HG03060 (cell line): ENCODE data around the gene CDK7.
"Not testable (repeated sequence)": the region's sequence is repeated elsewhere in the genome, so short reads cannot be mapped to it uniquely, and the experiment has no call there.

Source experiments
- ATAC-seq: cut with Tn5 transposase; IDR thresholded peaks from one replicate; pipeline ENCODE4 v1.9.1; 2021; ENCODE audit warnings: low read depth, moderate number of reproducible peaks; ENCODE audit not compliant: unreplicated experiment

Gene CDK7

DNA sequence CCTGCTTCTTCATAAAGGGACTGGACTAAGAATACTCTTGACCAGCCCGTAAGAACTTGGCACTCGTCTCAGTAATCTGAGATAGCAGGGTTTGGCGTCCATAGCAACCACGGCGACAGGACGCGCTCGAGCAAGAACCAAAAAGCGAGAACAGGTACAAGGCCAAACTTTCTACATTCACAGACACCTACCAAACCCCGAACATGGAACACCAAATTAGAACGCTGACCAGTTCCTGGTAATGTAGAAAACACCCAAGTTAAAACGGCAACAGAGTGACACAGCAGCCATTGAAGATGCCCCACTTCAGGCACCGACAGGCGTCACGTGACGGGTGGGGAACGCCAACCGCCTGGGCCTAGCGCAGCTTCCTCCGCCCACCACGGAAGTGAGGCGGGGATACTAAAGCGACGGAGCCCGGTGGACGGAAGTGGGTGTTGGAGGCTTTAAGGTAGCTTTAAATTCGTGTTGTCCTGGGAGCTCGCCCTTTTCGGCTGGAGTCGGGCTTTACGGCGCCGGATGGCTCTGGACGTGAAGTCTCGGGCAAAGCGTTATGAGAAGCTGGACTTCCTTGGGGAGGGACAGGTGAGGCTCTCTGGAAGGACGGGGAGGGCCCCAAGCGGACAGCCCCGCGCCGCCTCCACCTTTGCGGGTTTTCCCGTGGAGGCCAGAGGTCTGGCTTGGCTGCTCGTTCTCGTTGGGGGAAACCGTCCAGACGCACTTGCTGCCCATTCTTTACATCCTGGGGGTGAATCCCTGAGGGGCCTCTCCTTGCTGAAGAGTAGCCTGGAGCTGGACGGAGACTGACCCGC lies at the start of gene CDK7:
TSS of gene CDK7 (plus strand) at position 430 of the 812 bp plus-strand sequence. CDS start at position 520, 90 bp downstream.
- peak; percentile 89 for ATAC-seq

GRCh38 chr5:69187342-69187741 lies 47.3 kb upstream of the CDK7 start:
- ATAC-seq: no peak

DNA sequence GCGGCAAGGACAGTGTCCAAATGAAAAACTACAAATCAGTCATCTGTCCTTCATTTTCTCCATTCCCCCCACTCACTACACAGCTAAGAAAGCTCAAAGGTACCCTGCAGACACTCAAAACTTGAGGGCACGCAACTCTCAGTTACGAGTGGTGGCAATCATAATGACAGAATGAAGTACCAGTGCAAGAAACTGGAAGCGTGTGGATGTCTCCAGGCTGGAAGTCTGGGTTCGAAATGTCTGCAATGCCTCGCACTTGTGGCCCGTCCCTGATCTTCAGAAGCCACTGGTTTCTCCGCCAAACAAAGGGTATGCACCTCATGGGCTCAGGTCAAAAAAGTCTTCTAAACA lies 45.9 kb upstream of the CDK7 start:
- no peak for ATAC-seq

DNA sequence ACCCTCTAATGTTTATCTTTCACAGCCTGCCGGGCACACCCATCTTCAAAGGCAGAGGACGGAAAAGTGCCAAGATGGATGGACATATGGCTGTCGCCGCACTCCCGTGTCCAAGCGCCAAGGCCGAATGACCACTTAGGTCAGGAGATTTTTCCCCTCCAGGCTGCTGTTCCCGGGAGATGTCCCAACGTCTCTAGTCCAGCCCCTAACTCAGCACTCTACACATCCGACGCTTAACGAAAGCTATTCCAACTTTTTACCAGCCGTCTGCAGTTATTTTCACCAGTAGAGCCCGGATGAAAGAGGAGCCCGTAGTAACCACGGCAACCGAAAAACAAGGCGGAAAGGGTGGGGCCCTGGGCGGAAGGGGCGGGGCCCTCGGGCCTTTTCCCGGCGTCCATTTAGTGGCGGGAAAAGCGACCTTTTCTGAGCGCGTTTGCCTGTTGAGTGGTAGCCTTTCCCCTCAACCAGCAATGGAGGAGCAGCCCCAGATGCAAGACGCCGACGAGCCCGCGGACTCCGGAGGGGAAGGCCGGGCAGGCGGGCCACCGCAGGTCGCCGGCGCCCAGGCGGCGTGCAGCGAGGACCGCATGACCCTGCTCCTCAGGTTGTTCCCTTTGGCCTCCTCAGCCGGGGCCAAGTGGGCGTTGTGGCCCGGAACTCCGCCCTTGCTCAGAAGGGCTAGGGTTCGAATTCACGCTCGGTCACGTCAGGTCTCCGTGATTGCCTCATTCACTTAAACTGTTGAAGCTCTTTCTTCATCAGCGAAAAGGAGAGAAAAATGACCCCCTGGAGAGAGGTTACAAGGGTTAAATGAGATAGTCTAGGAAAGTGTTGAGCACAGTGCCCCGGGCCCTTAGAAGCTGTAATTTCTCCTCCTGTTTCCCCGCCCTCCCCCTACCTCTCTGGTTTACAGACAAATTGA lies 45.3 kb upstream of the CDK7 start, which contains the start of gene CENPH:
TSS of gene CENPH (plus strand) at position 422 of the 925 bp plus-strand sequence. CDS start at position 474, 52 bp downstream.
- peak; percentile 62 for ATAC-seq

DNA sequence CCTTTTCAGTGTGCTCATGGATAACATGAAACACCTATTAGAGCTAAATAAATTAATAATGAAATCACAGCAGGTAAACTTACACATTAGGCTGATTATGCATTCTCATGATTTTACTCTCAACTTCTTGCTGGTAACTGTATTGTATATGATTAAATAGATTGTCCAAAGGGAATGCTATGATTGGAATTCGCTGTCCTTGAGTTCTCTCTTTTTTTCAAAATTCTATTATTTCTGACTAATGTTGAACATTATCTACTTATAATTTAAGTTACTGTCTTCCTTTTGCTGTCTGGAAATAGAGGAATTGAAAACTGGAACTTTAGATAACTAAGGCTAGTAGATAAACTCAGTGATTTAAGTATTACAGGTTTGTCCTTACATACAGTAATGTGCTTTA lies 32.2 kb upstream of the CDK7 start:
- ATAC-seq: no peak

GRCh38 chr5:69206528-69207190 lies 28.0 kb upstream of the CDK7 start:
- no peak for ATAC-seq

DNA sequence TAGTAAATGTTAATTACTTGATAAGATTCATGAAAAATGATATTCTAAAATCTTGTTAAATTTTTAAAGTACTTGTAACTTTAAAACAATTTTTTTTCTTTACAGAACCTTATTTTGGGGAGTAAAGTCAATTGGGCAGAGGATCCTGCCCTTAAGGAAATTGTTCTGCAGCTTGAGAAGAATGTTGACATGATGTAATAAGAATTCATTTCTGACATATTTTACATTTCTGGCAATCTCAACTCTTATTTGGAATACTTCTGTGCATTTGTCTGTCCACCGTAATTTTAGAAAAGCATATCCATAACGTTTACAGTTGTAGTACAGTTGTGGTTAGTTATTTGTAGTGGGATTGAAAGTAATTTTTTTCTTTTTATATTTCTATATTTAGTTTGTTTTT lies 25.1 kb upstream of the CDK7 start:
- no peak for ATAC-seq

- no peak for ATAC-seq
These were observed 23.5 kb upstream of the CDK7 start for GRCh38 chr5:69211200-69211599.

- ATAC-seq: no peak
These were observed 22.7 kb upstream of the CDK7 start for GRCh38 chr5:69212022-69212421.

DNA sequence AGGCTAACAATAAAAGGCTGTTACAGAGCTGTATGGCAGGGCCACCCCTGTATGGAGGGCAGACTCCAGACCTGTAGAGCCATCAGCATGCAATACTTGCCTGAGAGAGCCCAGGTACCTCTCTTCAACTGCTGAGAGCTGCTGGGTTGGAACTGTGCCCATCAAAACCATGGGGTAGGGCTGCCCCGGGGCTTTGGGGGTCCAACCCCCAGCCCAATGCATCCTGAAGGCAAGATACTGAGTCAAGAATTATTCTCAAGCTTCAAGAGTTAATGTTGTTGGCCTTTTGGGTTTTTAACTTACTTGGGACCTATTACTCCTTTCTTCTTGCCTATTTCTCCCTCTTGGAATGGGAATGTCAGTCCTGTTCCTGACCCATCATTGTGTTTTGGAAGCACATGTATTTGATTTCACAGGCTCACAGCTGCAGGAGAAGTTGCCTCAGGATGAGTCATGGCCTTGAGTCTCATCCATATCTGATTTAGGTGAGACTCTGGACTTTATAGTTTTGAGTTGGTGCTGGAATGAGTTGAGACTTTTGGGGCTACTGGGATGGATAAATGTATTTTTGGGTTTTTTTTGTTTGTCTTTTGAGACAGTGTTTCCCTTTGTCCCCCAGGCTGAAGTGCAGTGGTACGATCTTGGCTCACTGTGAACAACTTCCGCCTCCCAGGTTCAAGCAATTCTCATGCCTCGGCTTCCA lies 21.0 kb upstream of the CDK7 start:
- ATAC-seq: no peak

DNA sequence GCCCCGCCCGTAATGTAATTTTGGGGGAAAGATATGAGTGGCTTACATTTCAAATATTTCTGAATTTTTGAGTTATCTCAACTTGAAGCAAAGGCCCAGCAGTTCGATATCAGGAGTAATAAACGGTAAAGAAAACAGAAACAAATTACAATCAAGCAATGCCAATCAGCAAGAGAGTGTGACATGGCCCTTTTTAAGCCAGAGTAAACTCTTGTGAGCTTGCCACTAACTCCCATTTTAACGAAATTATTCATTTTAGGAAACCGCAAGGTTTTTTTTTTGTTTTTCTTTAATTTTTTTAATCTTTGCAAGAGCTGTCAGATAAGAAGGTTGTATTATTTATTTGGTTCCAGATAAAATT lies 17.6 kb upstream of the CDK7 start:
- no peak for ATAC-seq

DNA sequence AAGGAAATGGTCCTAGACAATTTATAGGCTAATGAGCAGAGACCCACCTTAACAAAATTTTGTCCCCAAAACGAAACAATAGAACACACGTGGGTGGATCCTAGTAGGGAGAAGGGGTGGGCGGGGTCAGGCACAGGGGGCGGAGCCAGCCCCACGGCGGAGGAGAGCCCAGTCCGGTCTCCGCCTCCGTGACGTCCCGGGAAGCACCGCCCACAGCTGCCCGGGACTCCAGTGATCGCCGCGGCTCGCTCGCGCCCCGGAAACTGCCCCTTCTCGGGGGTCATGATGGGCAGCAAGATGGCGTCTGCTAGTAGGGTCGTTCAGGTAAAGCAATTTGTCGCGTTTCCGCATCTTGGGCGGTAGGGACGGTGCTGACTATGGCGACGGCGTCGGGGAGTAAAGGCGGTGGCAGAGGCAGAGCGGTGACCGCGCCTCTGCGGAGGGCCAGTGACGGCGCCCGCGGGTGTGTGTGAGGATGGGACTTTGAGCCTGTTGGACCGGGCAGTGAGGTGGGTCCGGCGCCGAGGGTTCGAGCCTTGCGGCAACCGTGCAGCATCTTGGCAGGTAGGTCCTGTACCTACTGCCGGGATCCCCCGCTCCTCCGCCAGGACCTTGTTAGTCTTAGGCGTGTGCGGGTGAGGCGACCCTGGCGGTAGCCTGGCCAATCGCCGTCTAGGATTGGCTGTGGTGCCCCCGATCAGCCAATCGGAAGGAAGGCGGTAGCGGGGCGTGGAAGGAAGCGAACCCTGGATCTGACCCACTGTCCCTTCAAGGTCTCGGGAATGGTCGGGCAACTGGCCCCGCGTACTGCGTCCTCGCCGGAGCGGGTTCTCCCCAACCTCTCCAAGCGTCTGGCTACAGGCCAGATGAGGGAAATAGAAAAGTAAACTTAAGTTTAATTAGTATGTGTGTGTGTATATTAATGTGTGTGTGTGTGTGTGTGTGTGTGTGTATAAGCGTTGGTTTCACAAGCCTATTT lies 16.8 kb upstream of the CDK7 start:
- peak; percentile 67 for ATAC-seq

- ATAC-seq: no peak
These were observed 14.7 kb upstream of the CDK7 start for GRCh38 chr5:69219939-69220338.

GRCh38 chr5:69220371-69220770 lies 14.3 kb upstream of the CDK7 start:
- not testable (repeated sequence) for ATAC-seq

- not testable (repeated sequence) for ATAC-seq
These were observed 13.9 kb upstream of the CDK7 start for GRCh38 chr5:69220833-69221232.

DNA sequence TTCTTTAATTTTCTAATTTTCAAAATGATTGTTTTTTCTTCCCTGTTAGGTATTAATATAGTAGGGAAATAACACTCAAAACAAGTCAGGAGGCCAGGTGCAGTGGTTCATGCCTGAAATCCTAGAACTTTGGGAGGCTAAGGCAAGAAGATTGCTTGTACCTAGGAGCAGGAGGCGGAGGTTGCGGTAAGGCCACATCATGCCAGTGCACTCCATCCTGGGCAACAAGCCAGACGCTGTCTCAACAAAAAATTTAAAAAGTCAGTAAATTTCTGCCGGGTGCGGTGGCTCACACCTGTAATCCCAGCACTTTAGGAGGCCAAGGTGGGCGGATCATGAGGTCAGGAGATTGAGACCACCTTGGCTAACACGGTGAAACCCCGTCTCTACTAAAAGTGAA lies 10.2 kb upstream of the CDK7 start:
- ATAC-seq: no peak

GRCh38 chr5:69225860-69226259 lies 8.8 kb upstream of the CDK7 start:
- ATAC-seq: no peak

- no peak for ATAC-seq
These were observed 4.5 kb upstream of the CDK7 start for GRCh38 chr5:69230181-69230580.

DNA sequence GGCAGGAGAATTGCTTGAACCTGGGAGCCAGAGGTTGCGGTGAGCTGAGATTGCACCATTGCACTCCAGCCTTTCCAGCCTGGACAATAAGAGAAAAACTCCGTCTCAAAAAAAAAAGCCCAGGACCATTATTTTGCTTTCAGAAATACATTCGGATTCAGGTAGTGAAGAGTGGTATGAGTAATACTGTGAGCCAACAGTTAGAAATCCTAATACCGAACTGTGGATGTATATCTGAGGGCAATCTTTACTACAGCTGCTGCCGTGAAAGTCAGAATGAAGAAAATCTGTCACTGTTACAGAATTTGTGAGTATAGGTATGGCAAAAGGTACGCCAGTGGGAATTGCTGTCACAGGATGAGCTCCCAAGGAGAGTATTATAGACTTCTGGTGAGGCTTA lies 3.4 kb upstream of the CDK7 start:
- no peak for ATAC-seq
